HG03135 (cell line): ENCODE data around the gene HDHD5.

Experiments used
- ATAC-seq: cut with Tn5 transposase; IDR thresholded peaks from one replicate; pipeline ENCODE4 v1.9.1; 2021; ENCODE audit warnings: mild to moderate bottlenecking, moderate library complexity; ENCODE audit not compliant: unreplicated experiment

Gene HDHD5

GRCh38 chr22:17108256-17109112 is 50.6 kb downstream of the HDHD5 start:
- ATAC-seq: no peak

GRCh38 chr22:17107547-17107810 is 51.6 kb downstream of the HDHD5 start:
- no peak for ATAC-seq

- peak; percentile 46 for ATAC-seq
Observed at GRCh38 chr22:17106785-17107546, 52.1 kb downstream of the HDHD5 start.

- peak; percentile 37 for ATAC-seq
Observed at GRCh38 chr22:17106161-17106784, 52.8 kb downstream of the HDHD5 start.

- no peak for ATAC-seq
Observed at GRCh38 chr22:17105143-17106129, 53.6 kb downstream of the HDHD5 start.

- ATAC-seq: no peak
Observed at GRCh38 chr22:17104336-17104935, 54.6 kb downstream of the HDHD5 start.

GRCh38 chr22:17103351-17103750 is 55.7 kb downstream of the HDHD5 start:
- no peak for ATAC-seq

GRCh38 chr22:17102297-17102667 is 56.8 kb downstream of the HDHD5 start:
- no peak for ATAC-seq

- ATAC-seq: no peak
Observed at GRCh38 chr22:17101475-17102296, 57.4 kb downstream of the HDHD5 start.

- ATAC-seq: no peak
Observed at GRCh38 chr22:17100621-17101020, 58.5 kb downstream of the HDHD5 start.

- no peak for ATAC-seq
Observed at GRCh38 chr22:17098379-17098819, 60.7 kb downstream of the HDHD5 start.

- no peak for ATAC-seq
Observed at GRCh38 chr22:17097701-17098100, 61.4 kb downstream of the HDHD5 start.

- ATAC-seq: no peak
Observed at GRCh38 chr22:17097062-17097461, 62.0 kb downstream of the HDHD5 start.

- no peak for ATAC-seq
Observed at GRCh38 chr22:17096071-17096470, 63.0 kb downstream of the HDHD5 start.

GRCh38 chr22:17095538-17095937 is 63.5 kb downstream of the HDHD5 start:
- no peak for ATAC-seq

- ATAC-seq: no peak
Observed at GRCh38 chr22:17093081-17093480, 66.0 kb downstream of the HDHD5 start.

GRCh38 chr22:17091851-17092250 is 67.2 kb downstream of the HDHD5 start:
- ATAC-seq: no peak

GRCh38 chr22:17090550-17090949 is 68.5 kb downstream of the HDHD5 start:
- no peak for ATAC-seq
